Astrocyte (in vitro differentiated cells and primary cell): ENCODE data around the gene OSBPL6. TPM values are rescaled to one million over a fixed set of nuclear protein-coding genes. Genes with fewer than 3 reads are reported as not detected.

Source experiments
- DNase-seq: peaks from one replicate; pipeline ENCODE4 v3.0.0-alpha.2; 2010; ENCODE audit warnings: low read depth
- FAIRE-seq: peaks from 2 replicates; lab custom pipeline; 2011; peaks lifted over from hg19 to GRCh38; lab: Jason Lieb, UNC
- H2AFZ ChIP-seq: 2 replicates; pipeline ENCODE4 v1.6.0; 2012; ENCODE audit warnings: low read depth, low read length, inconsistent platforms
- H3K27ac ChIP-seq: 2 replicates; pipeline ENCODE4 v1.5.1; 2011; ENCODE audit warnings: low read depth, low read length, inconsistent platforms
- H3K27me3 ChIP-seq: 2 replicates; pipeline ENCODE4 v1.6.0; 2011; ENCODE audit warnings: low read length, inconsistent platforms; ENCODE audit not compliant: insufficient read depth
- H3K36me3 ChIP-seq: 2 replicates; pipeline ENCODE4 v1.5.1; 2011; ENCODE audit warnings: low read length, inconsistent platforms; ENCODE audit not compliant: insufficient read depth
- H3K4me1 ChIP-seq: 2 replicates; pipeline ENCODE4 v1.5.1; 2011; ENCODE audit warnings: low read length, inconsistent platforms; ENCODE audit not compliant: insufficient read depth
- H3K4me2 ChIP-seq: 2 replicates; pipeline ENCODE4 v1.6.0; 2012; ENCODE audit warnings: low read length, inconsistent platforms
- H3K4me3 ChIP-seq: 2 replicates; pipeline ENCODE4 v1.5.1; 2011; ENCODE audit warnings: low read depth, mild to moderate bottlenecking, low read length, inconsistent platforms; ENCODE audit not compliant: insufficient read depth
- H3K79me2 ChIP-seq: 2 replicates; pipeline ENCODE4 v1.6.0; 2012; ENCODE audit warnings: mild to moderate bottlenecking, low read length, inconsistent platforms; ENCODE audit not compliant: insufficient read depth
- H3K9ac ChIP-seq: 2 replicates; pipeline ENCODE4 v1.6.0; 2012; ENCODE audit warnings: mild to moderate bottlenecking, low read length, inconsistent platforms
- H3K9me3 ChIP-seq: 2 replicates; pipeline ENCODE4 v1.5.1; 2012; ENCODE audit warnings: low read depth, mild to moderate bottlenecking, low read length, inconsistent platforms; ENCODE audit not compliant: insufficient read depth
- H4K20me1 ChIP-seq: 2 replicates; pipeline ENCODE4 v1.6.0; 2012; ENCODE audit warnings: low read length, inconsistent platforms; ENCODE audit not compliant: insufficient read depth
- H3K27ac Mint-ChIP-seq: one replicate; pipeline ENCODE4 v1.8.0; 2021; ENCODE audit warnings: mild to moderate bottlenecking, mixed read lengths; ENCODE audit not compliant: unreplicated experiment
- H3K27me3 Mint-ChIP-seq: one replicate; pipeline ENCODE4 v1.8.0; 2021; ENCODE audit warnings: low read depth, mixed read lengths; ENCODE audit not compliant: unreplicated experiment
- H3K36me3 Mint-ChIP-seq: one replicate; pipeline ENCODE4 v1.8.0; 2021; ENCODE audit warnings: low read depth, mixed read lengths; ENCODE audit not compliant: unreplicated experiment
- H3K4me1 Mint-ChIP-seq: one replicate; pipeline ENCODE4 v1.8.0; 2021; ENCODE audit warnings: low read depth, mixed read lengths; ENCODE audit not compliant: unreplicated experiment
- H3K4me3 Mint-ChIP-seq: one replicate; pipeline ENCODE4 v1.8.0; 2021; ENCODE audit warnings: mild to moderate bottlenecking, moderate library complexity, mixed read lengths; ENCODE audit not compliant: unreplicated experiment
- H3K9me3 Mint-ChIP-seq: one replicate; pipeline ENCODE4 v1.8.0; 2021; ENCODE audit warnings: mild to moderate bottlenecking, mixed read lengths; ENCODE audit not compliant: unreplicated experiment
- EZH2 ChIP-seq: IDR thresholded peaks from 2 replicates; pipeline ENCODE4 v1.6.1; 2012; ENCODE audit warnings: mild to moderate bottlenecking, low read length, inconsistent platforms; ENCODE audit not compliant: insufficient read depth
- total RNA-seq: library from RNA; stranded (reverse); gene quantifications from 2 replicates; pipeline ENCODE4 v1.2.1, GENCODE V29; 2021
- TF ChIP-seq, protein P1 (sequence below): IDR thresholded peaks from 2 replicates; pipeline ENCODE4 v1.5.1; 2011; ENCODE audit warnings: low read depth, mild to moderate bottlenecking, inconsistent platforms, low read length, moderate library complexity; ENCODE audit not compliant: insufficient read depth

OSBPL6 gene
- total RNA-seq, 1 donor from 2014 or later = 13.4 TPM

- H4K20me1 ChIP-seq = no peaks in the 10 kb centered on the region
- no peaks in the 10 kb centered on the region for H3K79me2 ChIP-seq
- H3K9me3 ChIP-seq = no peaks in the 10 kb centered on the region
- Mint-ChIP-seq H3K27ac (no peak overlapping the region), H3K27me3 (no peaks in the 10 kb centered on the region), H3K4me1 (no peaks in the 10 kb centered on the region), H3K36me3 (peaks cover 6% of the 10 kb centered on the region), H3K9me3 (no peaks in the 10 kb centered on the region), H3K4me3 (no peak overlapping the region)
- no peak overlapping the region for H2AFZ ChIP-seq
- no peak overlapping the region for H3K4me2 ChIP-seq
- no peak for TF ChIP-seq EZH2
- TF ChIP-seq, protein P1, sequence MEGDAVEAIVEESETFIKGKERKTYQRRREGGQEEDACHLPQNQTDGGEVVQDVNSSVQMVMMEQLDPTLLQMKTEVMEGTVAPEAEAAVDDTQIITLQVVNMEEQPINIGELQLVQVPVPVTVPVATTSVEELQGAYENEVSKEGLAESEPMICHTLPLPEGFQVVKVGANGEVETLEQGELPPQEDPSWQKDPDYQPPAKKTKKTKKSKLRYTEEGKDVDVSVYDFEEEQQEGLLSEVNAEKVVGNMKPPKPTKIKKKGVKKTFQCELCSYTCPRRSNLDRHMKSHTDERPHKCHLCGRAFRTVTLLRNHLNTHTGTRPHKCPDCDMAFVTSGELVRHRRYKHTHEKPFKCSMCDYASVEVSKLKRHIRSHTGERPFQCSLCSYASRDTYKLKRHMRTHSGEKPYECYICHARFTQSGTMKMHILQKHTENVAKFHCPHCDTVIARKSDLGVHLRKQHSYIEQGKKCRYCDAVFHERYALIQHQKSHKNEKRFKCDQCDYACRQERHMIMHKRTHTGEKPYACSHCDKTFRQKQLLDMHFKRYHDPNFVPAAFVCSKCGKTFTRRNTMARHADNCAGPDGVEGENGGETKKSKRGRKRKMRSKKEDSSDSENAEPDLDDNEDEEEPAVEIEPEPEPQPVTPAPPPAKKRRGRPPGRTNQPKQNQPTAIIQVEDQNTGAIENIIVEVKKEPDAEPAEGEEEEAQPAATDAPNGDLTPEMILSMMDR = no peak
- no peaks in the 10 kb centered on the region for H3K36me3 ChIP-seq
- H3K9ac ChIP-seq = no peak overlapping the region
- DNase-seq = no peak
- peak; percentile 5 for FAIRE-seq
- H3K4me1 ChIP-seq = no peaks in the 10 kb centered on the region
- no peaks in the 10 kb centered on the region for H3K27me3 ChIP-seq
- no peak overlapping the region for H3K4me3 ChIP-seq
- H3K27ac ChIP-seq = no peak overlapping the region
Measured at GRCh38 chr2:178292586-178292985, 98.3 kb downstream of the OSBPL6 start.

- Mint-ChIP-seq H3K4me3 (no peak overlapping the region), H3K9me3 (no peaks in the 10 kb centered on the region), H3K36me3 (peaks cover 2% of the 10 kb centered on the region), H3K27ac (no peak overlapping the region), H3K4me1 (no peaks in the 10 kb centered on the region), H3K27me3 (no peaks in the 10 kb centered on the region)
- Histone ChIP-seq H3K9me3 (no peaks in the 10 kb centered on the region), H3K9ac (no peak overlapping the region), H3K79me2 (no peaks in the 10 kb centered on the region), H2AFZ (no peak overlapping the region), H4K20me1 (no peaks in the 10 kb centered on the region), H3K4me3 (no peak overlapping the region), H3K27ac (no peak overlapping the region), H3K27me3 (no peaks in the 10 kb centered on the region), H3K4me2 (no peak overlapping the region), H3K4me1 (no peaks in the 10 kb centered on the region), H3K36me3 (no peaks in the 10 kb centered on the region)
- TF ChIP-seq, protein P1 = no peak
- TF ChIP-seq EZH2 = no peak
- no peak for FAIRE-seq
- no peak for DNase-seq
Measured at GRCh38 chr2:178295115-178295514, 100.8 kb downstream of the OSBPL6 start.

- H3K27ac Mint-ChIP-seq = no peak overlapping the region
- no peaks in the 10 kb centered on the region for H3K27me3 ChIP-seq
- FAIRE-seq = no peak
Measured at GRCh38 chr2:178295906-178296305, 101.6 kb downstream of the OSBPL6 start.

More at GRCh38 chr2:178295906-178296305, 101.6 kb downstream of the OSBPL6 start:
- H3K36me3 Mint-ChIP-seq = peaks cover 2% of the 10 kb centered on the region
- H3K27me3 Mint-ChIP-seq = no peaks in the 10 kb centered on the region
- H3K4me1 ChIP-seq = no peaks in the 10 kb centered on the region
- H4K20me1 ChIP-seq = no peaks in the 10 kb centered on the region
- no peaks in the 10 kb centered on the region for H3K79me2 ChIP-seq
- no peak for DNase-seq
- H3K4me1 Mint-ChIP-seq = no peaks in the 10 kb centered on the region
- H3K4me2 ChIP-seq = no peak overlapping the region
- H3K4me3 ChIP-seq = no peak overlapping the region
- TF ChIP-seq EZH2 = no peak
- no peak overlapping the region for H2AFZ ChIP-seq
- no peaks in the 10 kb centered on the region for H3K36me3 ChIP-seq
- no peak overlapping the region for H3K27ac ChIP-seq
- H3K4me3 Mint-ChIP-seq = no peak overlapping the region
- H3K9me3 Mint-ChIP-seq = no peaks in the 10 kb centered on the region
- no peaks in the 10 kb centered on the region for H3K9me3 ChIP-seq
- H3K9ac ChIP-seq = no peak overlapping the region
